T follicular helper cell (primary cell): ENCODE measurements around the gene MTA3.
"Not testable (repeated sequence)": the region's sequence is repeated elsewhere in the genome, so short reads cannot be mapped to it uniquely, and the experiment has no call there.

ENCODE experiments used
- DNase-seq: peaks from one replicate; pipeline ENCODE4 v3.0.0-alpha.2; 2020; ENCODE audit warnings: low read depth
- total RNA-seq, 2 experiments: gene quantifications; one replicate each; lab custom pipeline; 2026; lab: John Stamatoyannopoulos, UW

MTA3 gene
- 12.0 to 23.8 reads per million in 2 experiments for total RNA-seq

DNA sequence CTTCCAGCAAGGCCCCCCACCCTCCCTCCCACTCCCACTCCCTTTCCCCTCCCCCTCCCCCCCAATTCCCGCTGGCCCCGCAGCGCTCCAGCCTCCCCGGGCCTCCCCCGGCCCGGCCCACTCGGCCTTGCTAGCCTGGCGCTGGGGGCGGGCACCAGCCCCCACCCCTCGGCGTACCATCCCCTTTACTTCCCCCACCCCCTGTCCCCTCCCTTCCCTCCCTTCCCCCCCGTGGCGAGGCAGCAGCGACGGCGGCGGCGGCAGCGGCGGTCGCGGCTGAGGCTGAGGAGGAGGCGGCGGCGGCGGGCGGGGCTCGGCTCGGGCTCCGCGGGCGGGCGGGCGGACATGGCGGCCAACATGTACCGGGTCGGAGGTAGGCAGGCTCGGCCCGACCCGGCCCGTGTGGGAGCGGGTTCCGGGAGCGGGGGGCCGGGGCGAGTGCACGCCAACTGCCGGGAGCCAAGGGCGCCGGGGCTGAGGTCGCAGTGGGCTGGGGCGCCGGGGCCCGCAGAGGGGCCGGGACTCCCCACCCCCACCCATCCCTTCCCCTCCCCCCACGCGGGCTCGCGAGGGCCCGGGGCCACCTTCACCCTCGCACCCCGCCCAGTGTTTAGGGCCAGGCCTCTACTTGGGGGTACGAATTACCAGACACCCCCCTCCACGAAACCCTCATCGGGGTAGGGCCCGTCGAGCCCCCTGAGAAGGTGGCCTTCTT is at the start of gene MTA3:
Gene MTA3 (plus strand): TSS at position 232 of the 715 bp plus-strand sequence. CDS start 114 bp downstream, at position 346.
- DNase-seq = peak; percentile 36

- DNase-seq = no peak
Observed at GRCh38 chr2:42519624-42520023, 48.8 kb upstream of the MTA3 start.

GRCh38 chr2:42522035-42522434 is 46.4 kb upstream of the MTA3 start:
- no peak for DNase-seq

DNA sequence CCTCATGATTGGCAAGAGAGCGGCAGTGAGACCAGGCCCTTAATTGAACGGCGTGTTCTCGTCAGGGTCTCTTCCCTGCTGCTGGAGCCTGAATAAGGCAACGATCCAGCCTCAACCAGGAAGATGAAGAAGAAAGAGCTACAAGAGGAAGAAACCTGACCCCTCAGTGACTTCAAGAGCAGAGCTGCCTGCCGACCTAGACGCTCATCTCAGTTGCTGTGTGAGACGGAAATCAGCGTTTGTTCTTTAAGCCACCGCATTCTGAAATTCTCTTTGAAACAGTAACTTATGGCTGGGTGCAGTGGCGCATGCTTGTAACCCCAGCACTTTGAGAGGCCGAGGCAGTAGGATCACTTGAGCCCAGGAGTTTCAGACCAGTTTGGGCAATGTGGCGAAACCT is 45.1 kb upstream of the MTA3 start:
- no peak for DNase-seq

GRCh38 chr2:42532397-42532796 is 36.0 kb upstream of the MTA3 start:
- DNase-seq = no peak

DNA sequence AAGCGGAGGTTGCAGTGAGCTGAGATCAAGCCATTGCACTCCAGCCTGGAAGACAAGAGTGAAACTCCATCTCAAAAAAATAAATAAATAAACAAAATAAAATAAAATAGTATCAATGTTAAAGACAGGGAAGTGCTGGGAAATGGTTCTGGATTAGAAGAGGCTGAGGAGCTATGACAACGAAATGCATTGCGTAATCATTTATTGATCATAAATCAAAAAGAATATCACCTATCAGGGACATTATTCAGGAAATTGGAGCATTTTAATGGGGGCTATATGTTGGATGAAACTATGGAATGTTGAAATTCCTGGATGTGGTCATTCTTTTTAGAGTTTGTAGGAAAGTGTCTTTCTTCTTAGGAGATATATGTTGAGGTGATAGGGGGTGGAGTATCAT is 30.9 kb upstream of the MTA3 start:
- no peak for DNase-seq

DNA sequence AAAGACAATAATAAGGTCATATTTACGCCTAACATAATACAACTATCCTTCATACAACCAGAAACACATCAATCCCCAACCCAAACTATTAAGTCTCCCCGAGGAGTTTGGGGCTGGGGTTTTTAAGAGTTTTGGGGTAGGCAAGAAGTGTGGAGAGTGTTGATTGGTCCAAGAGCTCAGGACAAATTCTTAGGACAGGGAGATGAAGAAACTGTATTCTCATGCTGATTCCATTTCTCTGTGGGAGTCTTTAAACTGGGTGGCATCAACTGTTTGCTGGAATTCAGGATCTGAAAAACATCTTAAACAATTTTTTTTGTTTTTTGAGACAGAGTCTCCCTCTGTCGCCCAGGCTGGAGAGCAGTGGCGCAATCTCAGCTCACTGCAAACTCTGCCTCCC is 25.6 kb upstream of the MTA3 start:
- DNase-seq = no peak

- no peak for DNase-seq
Observed at GRCh38 chr2:42545023-42545721, 23.3 kb upstream of the MTA3 start.

DNA sequence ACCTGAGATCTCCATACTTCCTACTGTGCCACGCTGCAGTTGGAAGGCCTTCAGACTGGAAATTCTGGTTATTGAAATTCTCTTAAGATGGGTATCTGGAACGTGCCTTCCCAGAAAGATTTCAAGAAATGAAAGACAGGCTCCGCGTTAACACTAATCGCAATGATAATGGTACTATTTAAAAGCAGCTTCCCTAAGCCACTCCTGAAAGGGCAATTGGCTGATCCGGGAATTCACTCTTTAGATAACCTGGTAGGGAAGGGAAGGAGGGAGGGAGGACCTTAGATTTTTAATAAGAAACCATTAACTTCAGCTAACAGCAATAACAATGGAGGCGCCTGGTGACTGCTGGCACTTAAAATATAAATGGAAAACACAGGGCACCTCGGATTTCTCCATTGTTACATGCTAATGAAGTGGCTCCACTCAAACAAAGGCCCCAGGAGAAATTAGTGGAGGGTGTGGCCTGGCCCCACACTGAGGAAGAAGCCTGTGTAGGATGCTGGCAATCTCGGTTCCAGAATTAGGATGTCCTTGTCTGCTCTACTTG is 22.5 kb upstream of the MTA3 start:
- DNase-seq = no peak

DNA sequence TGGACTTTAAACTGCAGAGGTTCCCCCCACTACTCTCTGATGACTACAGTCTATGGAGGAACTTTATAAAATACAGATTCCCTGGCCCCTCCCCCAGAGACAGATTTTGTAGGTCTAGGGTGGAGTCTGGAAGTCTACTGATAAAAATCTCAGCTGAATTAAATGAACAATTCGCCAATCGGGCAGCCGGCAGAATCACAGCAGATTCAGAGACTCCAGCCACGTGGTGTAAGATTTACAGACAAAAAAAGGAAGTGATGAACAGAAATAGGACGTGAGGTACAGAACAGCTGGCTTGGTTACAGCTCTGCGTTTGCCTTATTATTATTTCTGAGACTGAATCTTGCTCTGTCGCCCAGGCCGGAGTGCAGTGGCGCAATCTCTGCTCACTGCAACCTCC is 21.4 kb upstream of the MTA3 start:
- no peak for DNase-seq

- DNase-seq = no peak
Observed at GRCh38 chr2:42547446-42548295, 20.8 kb upstream of the MTA3 start.

DNA sequence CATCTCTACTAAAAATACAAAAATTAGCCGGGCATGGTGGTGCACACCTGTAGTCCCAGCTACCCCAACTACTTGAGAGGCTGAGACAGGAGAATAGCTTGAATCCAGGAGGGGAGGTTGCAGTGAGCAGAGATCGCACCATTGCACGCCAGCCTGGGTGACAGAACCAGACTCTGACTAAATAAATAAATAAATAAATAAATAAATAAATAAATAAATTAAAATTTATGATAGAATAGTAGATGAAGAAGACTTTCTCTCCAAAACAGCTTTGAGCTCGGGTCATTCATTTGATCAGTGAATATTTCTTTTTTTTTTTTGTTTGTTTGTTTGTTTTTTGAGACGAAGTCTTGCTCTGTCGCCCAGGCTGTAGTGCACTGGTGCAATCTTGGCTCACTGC is 17.6 kb upstream of the MTA3 start:
- no peak for DNase-seq

GRCh38 chr2:42554392-42554791 is 14.0 kb upstream of the MTA3 start:
- DNase-seq = no peak

DNA sequence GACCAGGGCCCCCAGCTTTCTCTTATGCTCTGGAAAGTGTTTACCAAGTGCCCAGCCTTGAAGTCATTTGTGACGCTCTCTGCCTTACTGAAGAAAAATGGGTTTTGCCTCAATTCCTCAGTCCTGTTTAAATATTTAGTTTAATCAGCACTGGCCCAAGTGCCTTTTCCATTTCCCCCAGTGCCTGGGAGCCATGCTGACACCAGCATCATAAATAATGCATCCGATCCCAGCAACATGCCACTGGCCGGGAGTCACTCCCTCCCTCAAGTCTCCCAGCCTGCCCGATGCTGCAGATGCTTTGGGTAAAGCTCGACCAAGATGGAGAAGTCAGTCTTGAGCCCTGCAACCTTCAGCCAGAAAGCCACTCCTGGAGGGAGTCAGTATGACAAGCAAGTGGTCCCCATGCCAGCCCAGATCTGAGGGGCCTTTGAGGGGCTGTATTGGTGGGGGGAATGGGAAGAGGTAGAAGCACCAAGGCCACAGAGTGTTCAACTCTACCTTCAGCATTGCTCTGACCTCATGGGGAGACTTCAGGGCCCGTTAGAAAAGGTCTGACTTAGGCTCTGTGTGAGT is 12.0 kb upstream of the MTA3 start:
- no peak for DNase-seq

- DNase-seq = no peak
Observed at GRCh38 chr2:42557306-42557705, 11.1 kb upstream of the MTA3 start.

- no peak for DNase-seq
Observed at GRCh38 chr2:42558827-42559226, 9.6 kb upstream of the MTA3 start.

GRCh38 chr2:42560133-42560532 is 8.3 kb upstream of the MTA3 start:
- not testable (repeated sequence) for DNase-seq

GRCh38 chr2:42560899-42561298 is 7.5 kb upstream of the MTA3 start:
- no peak for DNase-seq

- DNase-seq = no peak
Observed at GRCh38 chr2:42562474-42563144, 5.8 kb upstream of the MTA3 start.

GRCh38 chr2:42566025-42566424 is 2.4 kb upstream of the MTA3 start:
- no peak for DNase-seq

GRCh38 chr2:42566837-42567321 is 1.6 kb upstream of the MTA3 start:
- no peak for DNase-seq
